Activated CD4-positive, alpha-beta T cell treated with anti-CD3 and anti-CD28 coated beads, Interleukin-2, amount 50 U/mL, for 4 hours (primary cell): Measurements from ENCODE around the gene MFAP4.

Source experiments
- DNase-seq, 2 experiments: peaks; one replicate each; pipeline ENCODE4 v3.0.0-alpha.2; 2020

Gene MFAP4

DNA sequence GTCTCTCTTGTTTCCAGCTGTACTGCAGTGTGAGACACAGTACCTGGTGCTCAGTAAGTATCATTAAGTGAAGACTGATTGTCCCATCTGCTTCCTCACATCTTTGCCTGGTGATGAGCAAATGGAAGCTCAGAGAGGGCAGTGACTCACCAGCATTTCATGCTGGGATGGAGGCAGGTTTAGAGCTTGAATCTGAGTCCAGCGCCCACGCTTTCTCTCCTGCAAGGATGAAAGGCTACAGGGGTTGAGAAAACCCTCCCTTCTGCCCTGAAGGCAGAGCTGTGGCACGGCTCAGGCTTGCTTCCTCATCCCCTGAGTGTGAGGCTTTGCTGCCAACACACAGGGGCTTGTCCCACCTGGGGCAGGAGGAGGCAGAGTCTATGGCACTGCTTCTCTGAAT, 22.5 kb upstream of the MFAP4 start:
- DNase-seq = no peak

DNA sequence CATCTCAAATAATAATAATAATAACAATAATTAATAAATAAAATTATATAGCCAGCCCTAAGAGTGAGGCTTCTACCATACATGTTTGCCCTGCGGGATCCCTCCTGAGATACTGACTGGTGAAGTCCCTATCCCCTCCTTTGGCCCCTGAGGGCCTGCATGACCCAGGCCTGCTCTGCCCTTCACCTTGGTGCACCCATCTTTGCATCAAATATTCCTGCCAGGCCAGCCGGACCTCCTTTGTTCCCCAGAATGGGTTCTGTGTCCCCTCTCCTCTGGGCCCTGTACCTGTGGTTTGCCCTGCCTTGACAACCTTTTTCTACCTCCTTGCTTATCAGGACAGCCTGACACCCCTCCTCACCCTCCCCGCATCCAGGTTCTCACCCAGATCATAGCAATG, 22.1 kb upstream of the MFAP4 start:
- no peak for DNase-seq

DNA sequence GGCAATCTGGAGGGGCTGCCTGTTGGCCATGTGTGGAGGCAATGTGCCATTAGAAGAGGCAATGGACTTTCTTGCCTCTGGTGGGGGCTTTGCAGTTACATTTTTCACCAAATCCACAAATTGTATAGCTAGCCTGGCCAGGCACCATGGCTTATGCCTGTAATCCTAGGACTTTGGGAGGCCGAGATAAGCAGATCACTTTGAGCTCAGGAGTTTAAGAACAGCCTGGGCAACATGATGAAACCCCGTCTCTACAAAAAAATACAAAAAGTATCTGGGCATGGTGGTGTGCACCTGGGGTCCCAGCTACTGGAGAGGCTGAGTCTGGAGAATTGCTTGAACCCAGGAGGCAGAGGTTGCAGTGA, 21.3 kb upstream of the MFAP4 start:
- no peak for DNase-seq

DNA sequence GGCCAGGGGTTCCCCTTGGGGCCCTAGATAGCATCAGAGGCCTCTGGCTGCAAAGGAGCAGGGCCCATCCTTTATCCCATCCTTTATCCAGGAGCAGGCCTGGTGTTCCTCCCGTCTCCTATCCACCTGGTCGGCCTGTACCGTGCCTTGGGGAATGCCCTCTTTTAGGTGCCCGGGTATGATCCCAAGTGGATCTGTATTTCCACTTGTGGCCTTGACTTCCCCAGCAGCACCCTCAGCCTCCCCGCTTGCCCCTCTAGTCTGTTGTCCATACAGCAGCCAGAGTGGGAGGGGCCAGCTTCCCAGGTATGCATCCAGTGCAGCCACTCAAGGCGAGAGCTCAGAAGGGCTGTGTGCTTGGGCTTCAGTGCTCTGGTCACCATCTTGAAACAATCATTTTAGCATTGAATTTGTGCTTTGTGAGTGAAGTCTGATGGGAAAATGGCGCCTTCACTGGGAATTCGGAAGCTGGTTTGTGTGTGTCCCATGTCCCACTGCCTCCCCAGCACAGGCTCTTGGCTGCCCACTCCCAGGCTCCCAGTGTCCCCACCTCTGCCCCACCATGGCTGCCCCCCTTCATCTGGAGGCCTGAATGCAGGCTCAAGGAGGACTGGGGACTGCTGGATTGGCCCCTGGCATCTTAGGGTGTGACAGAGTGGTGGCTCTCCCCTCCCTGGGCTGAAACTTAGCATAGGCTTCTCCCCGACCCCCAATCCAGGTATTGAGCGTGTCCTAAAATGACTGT, 20.8 kb upstream of the MFAP4 start:
- DNase-seq = no peak

DNA sequence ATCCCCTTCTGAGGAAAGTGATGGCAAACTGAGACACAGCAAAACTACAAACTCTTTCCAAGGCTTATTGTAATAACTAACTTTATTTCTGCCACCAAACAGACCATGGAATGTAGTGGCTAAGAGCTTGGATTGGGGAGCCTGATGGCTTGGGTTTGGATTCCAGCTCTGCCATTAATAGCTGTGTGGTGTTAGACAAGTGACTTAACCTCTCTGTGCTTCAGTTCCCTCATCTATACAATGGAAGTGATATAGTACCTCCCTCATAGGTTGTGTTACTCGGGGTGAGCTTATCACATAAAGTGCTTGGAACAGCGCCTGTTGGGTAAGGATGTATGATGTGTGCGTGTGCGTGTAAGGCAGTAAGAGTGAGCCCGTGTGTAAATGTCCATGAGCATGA, 18.1 kb upstream of the MFAP4 start:
- no peak for DNase-seq

DNA sequence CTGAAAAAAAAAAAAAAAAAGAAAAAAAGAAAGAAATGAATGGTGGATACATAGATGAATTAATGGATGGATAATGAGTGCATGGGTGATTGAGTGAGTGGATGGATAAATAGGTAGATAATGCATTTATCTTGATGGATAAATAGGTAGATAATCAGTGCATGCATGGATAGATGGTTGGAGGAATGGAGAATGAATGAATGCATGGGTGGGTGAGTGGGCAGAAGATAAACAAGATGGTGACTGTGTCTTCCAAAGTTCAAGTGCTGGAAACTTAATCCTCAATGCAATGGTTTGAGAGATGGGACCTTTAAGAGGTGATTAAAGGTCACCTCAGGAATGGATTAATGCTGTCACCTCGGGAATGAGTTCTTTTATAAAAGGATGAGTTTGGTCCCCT, 17.3 kb upstream of the MFAP4 start:
- no peak for DNase-seq

DNA sequence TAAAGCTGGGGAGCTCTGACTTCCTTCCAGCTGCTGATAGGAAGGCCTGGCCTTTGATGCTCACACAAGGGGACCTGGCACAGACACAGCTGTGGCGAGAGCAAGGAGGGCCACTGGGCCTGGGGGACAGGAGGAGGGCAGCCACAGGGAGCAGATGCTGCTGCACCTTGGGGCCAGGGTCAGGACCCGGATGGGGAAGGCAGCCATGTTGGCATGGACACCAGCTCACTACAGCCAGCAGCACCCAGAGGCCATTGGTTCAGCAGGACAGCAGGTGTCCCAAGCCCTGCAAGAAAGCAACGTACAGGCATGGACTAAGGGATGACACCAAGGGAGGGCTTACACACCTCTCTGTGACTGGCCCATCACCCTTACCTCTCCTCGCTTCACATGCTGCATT, 16.0 kb upstream of the MFAP4 start:
- no peak for DNase-seq

DNA sequence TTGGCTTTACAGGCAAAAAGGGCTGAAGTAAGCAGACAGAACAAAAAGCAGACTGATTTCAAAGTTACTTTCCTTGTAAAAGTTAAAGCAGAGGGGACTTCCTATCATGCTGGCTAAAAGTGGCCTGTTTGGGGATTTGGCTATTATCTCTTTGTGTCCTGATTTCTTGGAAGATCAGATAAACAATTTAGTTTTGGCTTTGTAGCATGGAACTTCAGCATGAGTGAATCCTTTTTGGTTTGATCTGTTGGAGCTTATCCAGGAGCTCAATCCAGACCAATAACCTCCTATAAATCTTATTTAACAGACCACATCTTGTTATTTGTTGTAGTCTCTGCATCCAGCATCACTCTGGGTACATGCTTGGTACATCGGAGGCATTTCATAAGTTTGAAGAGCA, 15.2 kb upstream of the MFAP4 start:
- no peak for DNase-seq

DNA sequence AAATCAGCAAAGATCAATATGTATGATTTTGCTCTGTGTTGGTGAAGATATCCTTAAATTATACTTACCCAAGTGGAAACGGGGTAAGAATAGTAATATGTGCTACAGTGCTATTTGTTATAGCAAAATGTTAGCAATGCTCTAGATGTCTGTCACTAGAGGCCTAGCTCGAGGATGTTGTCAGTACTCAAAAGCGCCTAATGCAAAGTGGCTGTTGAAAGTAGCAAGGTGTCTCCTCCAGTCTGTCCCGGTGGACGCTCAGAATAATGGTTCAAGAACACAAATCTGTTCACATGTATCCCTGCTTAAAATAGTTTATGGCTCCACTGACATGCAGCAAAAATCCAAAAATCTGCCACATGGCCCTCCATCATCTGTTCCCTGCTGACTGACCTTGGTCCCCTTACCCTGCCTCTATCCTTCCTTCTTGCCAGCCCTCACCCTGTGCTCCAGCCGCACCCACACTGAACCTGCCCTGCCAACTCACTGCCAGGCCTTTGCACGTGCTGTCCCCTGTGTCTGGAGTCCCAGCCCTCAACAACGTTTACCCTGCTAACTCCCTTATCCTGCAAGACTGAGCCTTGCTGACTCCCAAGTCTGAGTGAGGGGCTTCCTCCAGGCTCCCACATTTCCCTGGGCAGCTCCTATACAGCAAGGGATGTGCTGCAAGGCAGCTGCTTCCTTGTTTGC, 14.5 kb upstream of the MFAP4 start:
- DNase-seq = no peak

DNA sequence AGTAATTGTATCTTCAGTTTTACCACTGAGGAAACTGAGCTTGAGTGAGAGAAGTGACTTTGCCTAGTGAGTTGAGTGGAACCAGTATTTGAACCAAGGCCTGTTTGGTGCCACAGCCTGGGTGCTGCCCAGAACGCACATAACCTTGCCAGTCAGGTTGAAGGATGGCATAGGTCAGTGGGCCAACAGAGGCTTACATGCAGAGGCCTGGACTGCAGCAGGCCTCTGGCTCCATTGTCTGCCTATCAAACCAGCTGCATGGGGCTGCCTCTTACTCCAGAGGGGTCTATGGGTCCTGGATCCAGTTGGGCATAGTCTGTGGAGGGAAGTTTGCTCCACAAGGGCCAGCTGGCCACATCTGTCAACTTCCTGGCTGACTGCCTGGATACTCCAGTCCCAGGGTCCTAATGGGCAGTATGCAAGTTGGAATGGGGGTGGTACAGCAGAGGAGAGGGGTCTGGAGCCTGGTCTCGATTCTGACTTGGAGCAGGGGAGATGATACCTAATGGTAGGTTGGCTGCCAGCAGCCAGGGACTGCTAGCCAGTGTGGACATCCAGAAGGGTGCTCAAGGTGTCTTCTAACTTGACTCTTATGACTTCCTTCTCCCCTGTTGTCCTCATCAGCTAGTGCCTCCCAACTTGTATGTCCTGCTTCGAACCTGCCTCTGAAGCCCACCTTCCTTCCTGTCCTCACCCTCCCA, 12.9 kb upstream of the MFAP4 start:
- no peak for DNase-seq

DNA sequence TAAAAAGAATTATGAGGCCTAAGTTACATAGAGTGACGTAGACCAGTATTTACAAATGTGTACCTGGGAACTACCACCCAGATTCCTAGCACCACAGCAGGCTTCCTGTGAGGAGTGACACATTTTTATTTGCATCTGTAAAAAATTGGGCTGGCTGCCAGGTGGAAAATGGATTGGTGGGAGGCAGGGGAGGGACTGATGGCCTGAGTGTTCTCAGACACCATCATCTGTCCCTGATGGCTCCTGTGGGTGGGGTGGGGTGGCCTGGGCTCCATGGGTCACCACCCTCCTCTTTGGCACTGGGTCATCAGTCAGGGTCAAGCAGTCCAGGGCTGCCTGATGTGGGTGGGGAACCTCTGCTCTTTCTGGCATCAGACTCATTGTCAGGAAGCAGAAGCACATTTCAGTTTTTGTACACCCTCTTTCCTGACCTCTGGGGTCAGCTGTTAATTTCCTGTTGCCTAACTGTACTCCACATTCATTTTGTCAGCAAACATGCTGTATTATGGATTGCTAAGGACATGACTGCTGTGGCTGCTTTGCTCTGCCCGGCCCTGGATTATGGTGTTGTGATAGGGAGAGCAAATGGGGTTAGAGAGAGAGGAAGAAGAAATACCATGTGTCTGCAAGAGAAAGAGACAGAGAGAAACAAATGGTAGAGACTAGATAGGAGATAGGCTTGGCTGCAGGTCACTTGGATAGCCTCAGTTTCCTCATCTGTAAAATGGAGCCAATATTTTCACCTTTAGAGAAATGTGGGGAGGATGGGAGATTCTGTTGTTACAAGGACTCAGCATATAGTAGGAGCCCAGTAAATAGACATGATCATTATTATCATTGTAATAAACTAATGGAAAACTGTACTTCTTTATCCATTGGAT, 11.6 kb upstream of the MFAP4 start:
- DNase-seq = no peak

DNA sequence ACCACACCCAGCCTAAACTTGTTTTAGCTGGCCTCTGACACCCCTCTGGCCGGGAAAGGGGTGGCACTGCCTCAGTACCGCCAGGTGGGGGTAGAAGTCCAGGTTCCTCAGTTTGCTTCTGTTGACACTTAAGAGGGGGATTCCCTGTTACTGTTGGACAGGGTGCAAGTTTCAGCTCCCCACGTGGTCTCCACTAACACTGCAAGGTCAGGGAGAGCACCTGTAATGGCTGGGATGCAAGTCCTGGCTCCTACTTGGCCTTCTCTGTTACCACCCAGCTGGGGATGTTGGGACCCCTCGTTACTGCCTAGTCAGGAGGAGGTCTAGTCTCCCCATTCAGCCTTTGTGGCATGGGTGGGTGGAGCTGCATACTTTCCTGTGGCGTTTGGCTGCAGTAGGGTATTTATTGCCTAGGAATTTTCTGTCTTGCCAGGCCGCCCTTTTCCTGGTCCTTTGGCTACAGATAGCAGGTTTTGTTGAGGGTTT, 10.6 kb upstream of the MFAP4 start:
- no peak for DNase-seq

DNA sequence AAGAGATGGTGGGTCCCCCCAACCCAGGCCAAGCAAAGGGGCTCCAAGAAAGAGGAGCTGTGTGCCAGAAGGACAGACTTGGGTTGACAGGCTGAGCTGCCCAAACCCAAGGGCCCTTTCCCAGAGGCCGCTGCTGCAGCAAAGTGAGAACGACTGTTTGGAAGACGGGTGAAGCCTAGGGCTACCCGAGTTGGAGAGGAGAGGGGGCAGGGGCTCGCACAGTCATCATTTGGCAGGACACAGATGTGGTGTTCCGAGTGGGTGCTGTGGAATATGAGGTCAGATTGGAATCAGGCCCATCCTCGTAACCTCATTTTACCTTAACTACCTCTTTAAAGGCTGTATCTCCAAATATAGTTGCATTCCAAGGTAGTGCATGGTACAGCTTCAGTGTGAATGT, 5.3 kb upstream of the MFAP4 start:
- DNase-seq = no peak

DNA sequence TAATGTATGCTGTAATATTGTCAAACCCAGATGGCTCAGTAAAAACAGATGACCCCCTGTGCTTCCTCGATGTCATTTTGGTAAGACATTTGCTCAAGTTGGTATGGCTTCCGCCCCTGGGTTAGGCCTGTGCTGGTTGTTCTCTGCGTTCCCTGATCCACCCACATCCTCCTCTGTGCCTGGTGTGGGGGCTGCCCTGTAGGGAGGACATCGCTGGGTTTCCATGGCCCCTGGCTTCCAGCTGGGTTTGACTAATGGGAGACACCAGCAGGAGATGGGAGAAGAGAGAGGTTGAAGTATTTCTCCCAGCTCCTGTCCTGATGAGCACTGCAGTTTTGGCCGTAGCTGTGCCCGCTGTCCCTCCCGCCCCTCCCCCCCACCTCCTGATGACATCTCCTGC, 4.4 kb upstream of the MFAP4 start:
- DNase-seq = no peak

DNA sequence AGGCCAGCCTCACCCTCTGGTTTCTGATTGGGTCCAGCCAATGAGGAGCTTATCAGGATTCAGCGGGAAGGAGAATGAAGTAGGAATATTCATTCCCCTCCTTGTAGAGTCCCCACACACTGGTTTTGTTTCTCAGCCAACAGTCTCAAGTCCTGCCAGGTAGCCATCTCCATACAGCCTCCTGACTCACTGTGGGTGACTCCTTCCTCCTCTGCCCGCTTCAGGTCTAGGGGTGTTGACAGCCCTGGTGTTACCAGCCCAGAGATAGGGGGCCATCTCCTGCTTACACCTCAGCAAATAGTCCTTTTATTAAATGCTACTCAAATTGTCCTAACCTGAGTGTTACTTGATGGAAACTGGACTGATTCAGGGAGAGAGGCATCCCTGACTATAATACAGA, 4.0 kb upstream of the MFAP4 start:
- no peak for DNase-seq

DNA sequence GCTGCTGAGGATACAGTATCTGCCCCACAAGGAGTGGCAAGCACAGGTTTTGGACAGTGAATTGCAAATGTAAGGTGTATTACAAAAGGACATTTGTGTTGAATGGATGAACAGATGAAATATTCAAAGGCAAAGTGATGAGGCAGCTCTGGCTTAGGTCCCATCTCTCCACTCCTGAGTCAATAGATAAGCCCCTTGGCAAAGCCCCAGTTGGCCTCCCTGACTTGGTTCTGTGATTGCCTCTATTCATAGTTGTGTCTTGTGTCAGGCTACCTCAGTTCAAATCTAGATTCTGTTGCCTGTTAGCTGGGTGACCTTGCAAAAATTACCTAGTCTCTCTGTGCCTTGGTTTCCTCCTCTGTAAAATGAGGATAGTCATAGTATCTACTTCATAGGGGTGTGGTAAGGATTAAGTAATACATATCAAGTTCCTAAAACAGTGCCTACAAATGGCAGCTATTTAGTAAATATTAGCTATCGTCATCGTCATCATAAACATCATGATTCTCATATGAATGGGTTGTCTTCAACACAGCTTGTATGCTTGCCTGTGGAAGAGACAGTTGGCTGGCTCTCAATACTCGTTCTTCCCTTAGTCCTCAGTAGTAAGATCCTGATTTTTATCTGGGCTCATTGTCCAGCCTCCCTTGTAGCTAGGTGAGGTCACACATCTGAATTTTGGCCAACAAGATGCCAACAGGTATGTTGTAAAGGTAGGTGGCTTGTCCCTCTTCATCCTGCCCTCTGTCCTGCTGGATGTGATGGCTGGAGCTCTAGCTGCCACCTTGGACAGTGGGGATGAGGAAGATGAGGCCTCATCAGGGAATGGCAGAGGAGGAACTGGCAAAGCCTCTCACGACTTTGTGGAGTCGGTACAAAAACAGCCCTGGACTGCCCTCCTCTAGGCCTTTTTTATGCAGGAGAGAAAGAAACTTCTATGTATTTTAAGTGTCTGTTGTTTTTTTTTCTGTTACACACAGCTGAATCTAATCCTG, 2.1 kb upstream of the MFAP4 start:
- no peak for DNase-seq

DNA sequence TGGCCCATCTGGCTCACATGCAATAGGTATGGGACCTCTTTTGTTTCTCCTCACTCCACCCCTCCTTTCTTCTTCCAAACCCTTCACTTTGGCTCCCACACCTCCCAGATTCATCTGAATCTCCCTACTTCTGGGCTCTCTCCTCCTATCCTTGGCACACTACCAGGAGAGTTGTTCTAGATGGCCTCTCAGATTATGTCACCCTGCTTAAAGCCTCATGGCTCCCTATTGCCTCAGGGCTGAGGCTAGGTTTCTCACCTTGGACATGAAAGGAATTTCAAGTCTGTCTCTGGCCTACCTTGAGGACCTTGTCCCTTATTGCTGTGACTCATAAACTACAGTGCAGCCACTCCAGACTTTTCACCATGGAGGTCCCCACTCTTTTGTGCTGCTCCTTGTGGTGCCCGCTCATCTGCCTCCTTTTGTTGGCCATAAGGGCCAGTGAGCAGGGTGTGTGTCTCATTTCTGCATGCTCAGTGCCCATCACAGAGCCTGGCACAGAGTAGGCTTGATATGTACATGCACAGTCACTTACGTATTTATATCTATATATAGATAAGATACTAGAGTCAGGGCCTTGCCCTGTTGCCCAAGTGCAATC, 1.0 kb upstream of the MFAP4 start:
- DNase-seq = no peak

DNA sequence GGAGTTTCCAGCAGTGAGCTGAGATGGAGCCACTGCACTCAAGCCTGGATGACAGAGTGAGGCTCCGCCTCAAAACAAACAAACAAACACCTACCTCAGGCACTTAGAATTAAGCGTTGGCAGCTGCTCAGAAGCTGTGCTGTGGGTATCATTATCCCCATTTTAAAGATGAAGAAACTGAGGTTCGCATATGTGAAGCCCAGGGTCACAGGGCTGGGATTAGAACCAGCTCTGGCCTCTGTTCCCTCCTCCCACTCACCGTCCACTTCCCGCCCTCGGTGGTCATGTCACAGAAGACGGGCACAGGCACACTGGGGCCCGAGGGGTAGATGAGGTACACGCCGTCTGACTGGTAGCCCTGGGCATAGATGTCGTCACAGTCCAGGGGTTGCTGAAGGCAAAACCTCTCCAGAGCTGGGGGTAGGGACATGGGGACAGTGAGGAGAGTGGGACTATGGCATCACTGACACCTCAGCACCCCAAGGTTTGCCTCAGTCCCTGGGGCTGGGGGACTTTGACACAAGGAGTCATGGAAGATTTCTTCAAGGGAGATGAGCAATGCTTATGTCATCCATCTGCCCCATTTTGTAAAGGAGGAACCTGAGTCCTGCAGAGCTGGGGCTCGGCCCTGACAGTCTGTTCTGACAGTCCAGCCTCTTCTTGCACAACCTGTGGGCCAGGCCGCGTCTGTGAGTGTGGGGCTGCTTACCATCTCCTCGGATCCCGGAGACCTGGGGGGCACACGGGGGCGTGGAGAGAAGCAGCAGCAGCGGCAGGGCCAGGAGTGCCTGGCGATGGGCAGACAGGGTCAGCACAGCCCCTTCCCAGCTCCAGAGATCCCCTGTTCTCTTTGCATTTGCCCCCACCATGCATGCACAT, 700 bp downstream of the MFAP4 start:
- no peak for DNase-seq

DNA sequence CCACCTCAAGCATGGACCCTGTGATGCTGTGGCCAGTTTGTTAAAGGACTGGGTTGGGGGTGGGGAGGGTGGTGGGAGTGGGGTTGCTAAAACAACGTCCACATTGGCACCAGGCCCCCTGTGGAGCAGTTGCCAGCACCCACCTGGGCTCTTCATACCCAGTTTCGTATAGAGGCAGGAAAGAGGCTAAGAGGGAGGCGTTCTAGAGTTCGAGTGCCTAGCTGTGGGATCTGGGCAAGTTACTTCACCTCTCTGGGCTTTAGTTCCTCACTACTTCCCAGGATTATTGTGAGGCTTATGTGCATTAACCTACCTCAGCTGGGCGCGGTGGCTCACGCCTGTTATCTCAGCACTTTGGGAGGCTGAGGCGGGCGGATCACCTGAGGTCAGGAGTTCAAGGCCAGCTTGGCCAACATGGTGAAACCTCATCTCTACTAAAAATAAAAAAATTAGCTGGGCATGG, 1.4 kb downstream of the MFAP4 start:
- no peak for DNase-seq

DNA sequence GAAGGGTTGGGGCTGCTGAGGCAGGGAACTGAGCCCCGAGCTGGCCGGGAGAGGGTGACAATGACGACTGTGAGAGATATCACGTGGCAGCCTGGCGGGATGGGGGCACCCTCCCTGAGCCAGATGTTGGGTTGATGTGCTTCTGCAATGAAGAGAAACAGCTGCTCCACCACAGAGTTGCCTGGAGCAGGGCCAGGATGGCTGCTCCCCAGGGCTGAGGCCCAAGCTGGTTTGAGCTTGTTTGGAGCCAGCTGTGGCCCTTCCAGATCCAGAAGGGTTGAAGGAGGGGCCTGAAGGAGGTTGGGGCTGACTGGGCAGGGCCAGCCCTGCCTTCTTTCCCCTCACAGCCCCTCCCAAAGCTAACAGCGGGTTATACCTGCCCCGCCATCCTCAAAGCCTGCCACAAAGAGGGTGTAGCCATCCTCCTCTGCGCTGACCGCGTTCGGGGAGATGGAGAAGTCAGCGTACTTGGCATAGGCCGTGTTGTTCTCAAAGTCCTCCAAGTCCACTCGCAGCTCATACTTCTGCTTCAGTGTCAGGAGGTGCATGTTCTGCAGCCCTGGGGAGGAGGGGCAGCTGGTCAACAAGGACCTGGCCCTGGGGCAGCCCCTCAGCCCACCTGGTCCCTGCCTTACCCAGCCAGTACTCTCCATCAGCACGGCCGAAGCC, 2.1 kb downstream of the MFAP4 start:
- DNase-seq = no peak
